ENCODE measurements around the gene HDGFL1.

Gene HDGFL1

GRCh38 chr6:22590423-22590822 is 21.1 kb downstream of the HDGFL1 start:
- no peak for DNase-seq (ENCODE audit: low spot score)

DNA sequence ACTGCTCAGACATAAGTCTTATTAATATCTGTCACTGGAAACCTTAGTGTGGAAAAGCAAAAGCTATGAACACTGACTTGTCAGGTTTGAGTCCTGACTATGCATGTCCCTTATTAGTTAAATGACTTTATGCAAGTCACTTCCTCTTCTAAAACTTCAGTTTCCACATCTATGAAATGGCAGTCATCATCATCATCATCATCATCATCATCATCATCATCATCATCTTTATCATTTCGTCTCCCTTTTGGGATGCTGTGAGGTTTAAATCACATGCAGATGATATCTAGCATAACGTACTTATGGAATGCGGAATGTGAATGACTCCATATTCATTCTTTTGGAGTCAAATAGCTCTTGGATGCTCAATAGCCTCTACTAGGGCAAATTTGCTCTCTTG is 24.5 kb downstream of the HDGFL1 start:
- no peak for DNase-seq (ENCODE audit: low spot score)

GRCh38 chr6:22596011-22596410 is 26.6 kb downstream of the HDGFL1 start:
- no peak for DNase-seq (ENCODE audit: low spot score)

DNA sequence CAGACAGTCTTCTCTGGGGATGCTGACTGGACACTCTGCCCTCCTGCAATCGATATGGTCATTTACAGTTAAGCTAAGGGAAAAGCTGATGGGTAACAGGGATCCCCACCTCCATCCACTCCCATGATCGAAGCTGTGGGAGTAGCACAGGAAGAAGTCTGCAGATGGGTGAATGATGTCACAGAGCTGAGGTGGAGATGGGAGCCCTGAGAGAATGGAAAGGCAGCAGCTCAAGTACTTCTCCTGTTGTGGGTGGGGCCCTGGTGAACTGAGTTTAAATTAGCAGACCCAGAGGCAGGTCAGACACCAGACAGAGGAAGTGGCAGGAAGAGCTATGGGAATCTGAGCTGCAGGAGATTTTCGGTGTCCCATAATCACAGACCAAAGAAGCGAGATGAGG is 29.0 kb downstream of the HDGFL1 start:
- DNase-seq (ENCODE audit: low spot score), result no peak

- DNase-seq (ENCODE audit: low spot score), result no peak
Observed at GRCh38 chr6:22600059-22600458, 30.7 kb downstream of the HDGFL1 start.

GRCh38 chr6:22601984-22602383 is 32.6 kb downstream of the HDGFL1 start:
- no peak for DNase-seq (ENCODE audit: low spot score)

DNA sequence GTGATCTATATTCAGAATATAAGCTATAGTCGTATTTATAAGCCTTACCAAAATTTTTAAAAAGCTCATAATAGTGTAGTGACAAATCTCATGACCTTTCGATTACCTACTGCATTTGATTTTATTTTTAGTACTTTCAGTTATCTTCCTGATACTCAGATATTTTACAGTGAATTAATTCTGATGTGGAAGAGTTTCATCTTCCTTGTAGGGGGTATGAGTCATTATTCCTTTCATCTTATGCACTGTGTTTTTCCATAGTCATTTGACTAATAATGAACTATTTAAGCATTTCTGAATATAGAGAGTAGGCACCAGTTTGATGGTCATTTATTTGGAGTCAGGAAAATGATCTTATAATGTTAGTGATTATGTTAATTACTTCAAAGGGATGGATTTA is 36.4 kb downstream of the HDGFL1 start:
- no peak for DNase-seq (ENCODE audit: low spot score)

DNA sequence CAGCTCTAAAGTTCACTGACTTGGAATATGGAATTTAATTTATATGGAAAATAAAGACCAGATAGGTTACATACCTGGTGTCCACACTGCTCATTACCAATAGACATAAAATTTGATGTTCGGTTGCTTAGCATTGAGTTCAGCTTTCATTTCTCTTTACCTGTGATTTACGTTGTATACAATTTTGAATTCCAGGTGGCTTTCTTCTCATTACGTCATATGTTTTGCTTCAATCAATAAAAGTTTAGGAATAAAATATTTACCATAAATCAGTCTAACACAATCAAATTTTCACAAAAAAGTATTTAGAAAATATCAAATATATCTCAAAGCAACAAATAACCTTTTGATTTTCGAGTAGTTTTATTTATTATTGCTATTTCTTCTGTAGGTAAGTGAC is 40.8 kb downstream of the HDGFL1 start:
- DNase-seq (ENCODE audit: low spot score), result no peak

DNA sequence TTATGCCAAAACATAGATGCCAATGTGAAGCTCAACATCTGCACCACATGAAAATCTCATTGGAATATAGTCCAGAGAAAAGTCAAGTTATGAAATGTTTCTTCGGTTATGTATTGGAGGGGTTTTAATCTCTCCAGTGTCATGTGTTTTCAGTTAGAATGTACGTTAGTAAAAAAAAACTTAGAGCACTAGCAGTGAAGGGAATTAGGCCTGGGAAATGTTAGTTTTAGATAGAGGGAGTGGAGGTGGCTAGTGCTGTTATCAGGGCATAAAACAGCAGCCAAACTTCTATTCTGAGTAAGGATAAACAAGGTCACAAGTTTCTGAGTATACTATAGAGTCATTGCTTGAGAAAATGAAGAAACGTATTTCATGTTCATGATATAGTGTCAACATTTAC is 42.9 kb downstream of the HDGFL1 start:
- no peak for DNase-seq (ENCODE audit: low spot score)

DNA sequence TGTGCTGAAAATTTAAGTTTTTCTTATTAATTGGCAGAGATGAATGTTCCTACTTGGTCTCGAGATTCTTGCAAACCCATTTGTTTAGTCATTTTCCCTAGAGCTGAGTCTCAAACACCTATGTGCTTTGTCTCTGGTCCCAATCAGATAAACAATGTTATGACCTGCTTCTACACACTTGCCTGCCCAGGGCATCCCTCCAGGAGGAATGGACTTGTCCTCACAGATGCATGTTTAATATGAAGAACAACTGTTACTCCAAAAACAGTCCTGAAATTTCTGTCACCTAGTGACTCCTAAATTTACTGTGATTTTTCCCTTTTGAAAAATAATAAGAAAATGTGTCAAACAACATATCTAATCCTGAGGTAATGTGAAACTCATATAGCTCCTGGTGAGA is 43.7 kb downstream of the HDGFL1 start:
- no peak for DNase-seq (ENCODE audit: low spot score)

DNA sequence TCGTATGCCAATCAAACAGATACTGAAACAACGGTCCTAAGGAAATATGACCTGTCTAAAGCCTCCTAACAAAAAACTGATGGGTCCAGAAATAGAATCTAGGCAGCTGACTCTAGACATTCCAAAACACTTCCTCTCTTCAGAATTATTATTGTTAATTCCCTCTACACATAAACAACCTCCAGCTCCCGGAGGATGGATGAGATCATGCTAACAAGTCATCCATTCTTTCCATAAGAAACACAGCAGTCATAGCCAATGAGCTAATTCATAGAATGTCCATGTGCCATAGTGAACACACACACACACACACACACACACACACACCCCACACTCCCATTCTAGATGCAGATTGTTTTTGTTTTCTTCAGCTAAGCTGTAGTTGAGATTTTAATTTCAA is 44.3 kb downstream of the HDGFL1 start:
- no peak for DNase-seq (ENCODE audit: low spot score)

DNA sequence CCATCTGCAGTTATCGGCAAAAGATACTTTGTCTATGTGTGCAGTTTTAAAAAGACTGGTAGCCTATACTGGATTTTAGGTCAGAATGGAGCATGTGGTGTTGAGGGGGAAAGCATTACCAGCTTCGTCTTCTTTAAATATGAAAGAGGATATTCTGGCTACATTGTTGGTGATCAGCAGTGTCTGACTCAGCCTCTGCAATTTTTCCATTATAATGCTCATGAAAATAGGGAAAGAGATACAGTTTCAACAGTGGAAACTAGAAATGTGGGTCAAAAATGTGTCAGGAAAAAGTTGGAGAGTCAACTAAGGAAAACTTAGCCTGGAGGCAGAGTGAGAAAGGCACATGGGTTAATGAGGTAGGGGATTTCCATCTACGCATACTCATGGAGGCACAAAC is 45.2 kb downstream of the HDGFL1 start:
- no peak for DNase-seq (ENCODE audit: low spot score)

DNA sequence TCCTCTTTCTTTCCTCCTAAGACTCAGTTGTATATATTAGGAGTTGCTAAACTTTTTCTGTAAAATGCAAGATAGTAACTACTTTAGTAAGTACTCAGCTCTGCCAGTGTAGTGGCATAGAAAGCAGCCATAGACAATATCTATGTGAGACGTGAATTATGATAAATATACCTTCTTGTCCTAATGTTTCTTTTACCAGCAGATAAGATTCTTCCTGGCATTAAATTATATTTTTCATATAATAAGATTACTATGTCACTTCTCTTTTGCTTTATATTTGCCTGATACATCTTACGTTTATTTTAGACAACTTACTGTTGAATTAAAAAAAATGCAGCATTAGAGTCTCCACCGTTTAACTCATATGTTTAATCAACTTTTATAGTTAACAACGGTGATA is 51.7 kb downstream of the HDGFL1 start:
- DNase-seq (ENCODE audit: low spot score), result no peak

Data from activated CD4-positive, alpha-beta T cell treated with anti-CD3 and anti-CD28 coated beads, Interleukin-2, Interleukin-4, amounts not matched to agents 100 ng/mL and 50 ng/mL, durations not matched to agents 16 hours and 8 hours (primary cell).